ENCODE results near the gene CHST15.

The CHST15 gene

DNA sequence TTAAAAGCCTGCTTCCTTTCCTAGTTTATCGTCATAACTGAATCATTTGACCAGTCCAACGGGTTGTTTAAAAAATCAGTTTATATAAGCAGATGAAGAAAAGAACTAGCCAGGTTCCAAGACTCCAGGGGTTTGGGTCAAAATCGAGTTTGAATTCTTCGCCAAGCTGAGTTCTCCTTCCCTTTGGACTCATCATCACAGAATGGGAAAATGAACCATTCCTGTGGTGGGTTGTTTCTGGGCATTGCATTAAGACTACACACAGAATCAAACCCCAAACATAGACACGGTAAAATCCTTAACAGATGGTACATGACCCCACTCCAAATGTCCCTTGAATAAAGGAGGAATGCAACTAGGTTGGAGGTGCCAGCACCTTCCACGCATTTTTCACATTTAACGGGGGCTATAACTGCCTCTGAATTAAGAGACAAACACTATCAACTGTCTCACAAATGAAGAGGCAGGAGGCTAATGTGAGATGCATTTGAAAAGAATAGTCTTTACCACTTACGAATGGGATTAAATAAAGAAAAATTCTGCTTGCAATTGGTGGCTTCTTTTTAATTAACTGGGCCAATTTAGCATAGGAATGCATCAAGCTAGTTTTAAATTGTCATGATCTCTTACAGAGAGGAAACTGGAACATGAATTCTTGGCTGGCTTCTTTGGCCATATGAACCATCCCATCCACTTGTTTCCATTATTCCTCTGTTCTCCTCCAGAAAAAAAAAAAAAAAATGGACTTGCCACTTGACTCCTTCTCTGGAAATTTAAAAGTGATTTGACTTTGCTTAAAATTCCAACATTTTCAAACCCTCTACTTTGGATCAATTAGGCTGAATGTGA lies 61.1 kb downstream of the CHST15 start:
- DNase-seq (ENCODE audit: low read depth in 2 of 3, low spot score in 2 of 3): no peak

DNA sequence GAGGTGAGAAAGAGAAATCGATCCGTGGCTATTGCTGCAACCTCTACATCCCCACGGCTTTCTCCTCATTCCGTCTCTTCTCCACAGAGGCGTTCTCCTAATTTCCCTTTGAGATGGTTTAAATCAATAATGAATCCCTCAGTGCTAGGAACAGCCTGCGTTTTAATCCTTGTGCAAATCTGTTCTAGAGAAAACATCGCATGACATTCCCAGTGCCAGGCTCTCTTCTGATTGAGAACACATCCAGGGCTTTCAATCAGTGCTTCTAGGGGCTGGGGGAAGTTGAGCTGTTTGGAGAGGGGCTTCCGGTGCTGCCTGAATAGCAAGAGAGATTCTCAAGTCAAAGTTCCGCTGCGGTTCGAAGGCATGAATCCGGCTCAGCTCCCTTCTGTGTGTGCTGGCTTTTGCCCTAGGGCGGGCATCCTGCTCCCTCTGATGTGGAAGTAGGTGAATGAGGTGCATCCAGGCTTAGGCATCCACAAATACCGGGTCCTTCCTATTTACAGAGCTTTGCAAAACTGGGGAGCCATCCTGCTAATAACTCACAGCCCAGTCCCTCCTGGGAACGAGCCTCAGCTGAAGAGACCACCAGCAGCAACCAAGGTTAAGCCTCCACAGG lies 62.8 kb downstream of the CHST15 start:
- DNase-seq (ENCODE audit: low read depth in 2 of 3, low spot score in 2 of 3): no peak

DNA sequence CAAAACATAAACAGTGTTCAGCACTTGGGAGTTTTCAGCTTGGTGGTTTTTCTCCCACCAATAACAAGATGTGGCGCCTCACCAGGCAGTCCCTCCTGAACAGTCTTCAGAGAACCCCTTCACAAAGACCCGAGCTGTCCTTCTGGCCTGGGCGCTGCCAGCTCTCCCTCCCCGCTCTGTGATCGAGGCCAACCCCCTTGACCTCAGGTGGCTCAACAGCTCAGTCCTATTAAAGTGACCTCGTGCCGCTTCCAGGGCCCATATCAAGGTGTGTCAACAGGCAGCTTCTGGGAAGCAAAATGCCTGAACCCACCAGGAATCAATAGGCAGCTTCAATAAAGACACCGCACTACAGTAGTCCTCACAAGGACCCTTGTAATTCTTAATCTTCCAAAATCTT lies 63.3 kb downstream of the CHST15 start:
- DNase-seq (ENCODE audit: low read depth in 2 of 3, low spot score in 2 of 3): no peak

DNA sequence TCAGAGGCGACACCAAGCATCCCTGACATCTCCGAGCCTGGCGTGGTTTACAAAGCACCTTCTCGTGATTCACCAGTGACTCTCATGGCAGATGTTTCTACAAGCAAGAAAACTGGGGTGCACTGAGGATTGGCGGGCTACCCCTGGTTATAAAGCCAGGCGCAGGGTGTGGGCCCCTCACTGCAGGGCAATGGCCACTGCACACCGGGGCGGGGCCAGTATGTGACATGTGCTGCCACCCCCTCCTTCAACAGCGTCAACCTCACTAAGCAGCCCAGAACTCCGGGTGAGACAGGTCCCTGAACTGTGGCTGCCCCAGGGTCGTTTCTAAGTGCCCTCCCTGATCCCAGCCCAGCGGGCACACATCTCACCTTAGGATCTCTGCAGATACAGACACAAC lies 63.8 kb downstream of the CHST15 start:
- no peak for DNase-seq (ENCODE audit: low read depth in 2 of 3, low spot score in 2 of 3)

DNA sequence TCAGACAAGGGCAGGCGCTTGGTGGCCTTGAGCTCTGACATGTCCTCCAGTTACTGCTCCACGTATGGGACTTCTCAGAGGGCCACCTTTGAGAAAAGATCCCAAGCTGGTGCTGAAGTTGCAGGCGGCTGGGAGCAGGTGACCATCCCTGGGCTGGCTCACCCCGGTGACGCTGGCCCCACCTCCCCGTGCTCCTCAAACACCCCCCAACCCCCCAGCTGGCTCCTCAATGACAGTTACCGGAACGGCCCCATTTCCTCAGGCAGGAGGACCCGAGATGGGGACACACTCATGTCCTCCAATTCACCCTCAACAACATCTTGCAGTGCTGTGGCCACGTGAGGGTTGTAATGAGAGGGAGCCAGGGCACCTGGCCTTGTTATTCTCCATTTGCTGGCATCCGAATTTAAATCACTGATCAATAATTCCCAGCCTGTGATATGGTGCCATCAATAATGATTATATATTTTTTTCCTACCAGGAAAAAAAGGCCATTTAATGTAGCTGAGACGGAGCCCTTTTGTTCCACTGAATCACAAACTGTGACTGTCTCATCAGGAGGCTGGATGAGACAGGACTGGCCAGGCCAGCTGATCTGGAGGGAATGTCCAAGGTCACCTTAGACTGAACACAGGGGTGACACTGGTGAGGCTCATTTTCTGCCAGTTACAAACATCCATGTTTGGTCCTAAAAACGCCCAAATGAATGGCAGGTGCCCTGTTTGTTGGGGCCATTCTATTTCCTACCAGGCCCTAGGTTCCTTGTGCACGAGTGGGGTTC lies 64.5 kb downstream of the CHST15 start:
- DNase-seq (ENCODE audit: low read depth in 2 of 3, low spot score in 2 of 3): no peak

DNA sequence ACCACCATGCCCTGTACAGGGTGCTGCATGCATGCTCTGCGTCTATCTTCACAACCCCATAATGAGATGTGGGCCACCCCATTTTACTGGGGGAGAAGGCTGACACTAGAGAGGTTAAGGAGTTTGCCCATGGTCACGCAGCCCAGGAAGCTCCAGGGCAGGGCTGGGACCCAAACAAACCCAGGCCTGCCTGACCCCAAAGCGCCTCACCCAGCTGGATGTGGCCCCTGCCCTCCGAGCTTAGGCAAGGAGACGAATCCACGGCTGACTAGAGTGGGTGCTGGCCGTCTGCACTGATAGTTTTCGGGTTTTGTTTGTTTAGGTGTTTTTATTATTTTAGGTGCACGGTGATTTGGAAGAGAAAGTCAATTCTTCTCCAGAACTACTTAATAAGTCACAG lies 65.7 kb downstream of the CHST15 start:
- DNase-seq (ENCODE audit: low read depth in 2 of 3, low spot score in 2 of 3): no peak

DNA sequence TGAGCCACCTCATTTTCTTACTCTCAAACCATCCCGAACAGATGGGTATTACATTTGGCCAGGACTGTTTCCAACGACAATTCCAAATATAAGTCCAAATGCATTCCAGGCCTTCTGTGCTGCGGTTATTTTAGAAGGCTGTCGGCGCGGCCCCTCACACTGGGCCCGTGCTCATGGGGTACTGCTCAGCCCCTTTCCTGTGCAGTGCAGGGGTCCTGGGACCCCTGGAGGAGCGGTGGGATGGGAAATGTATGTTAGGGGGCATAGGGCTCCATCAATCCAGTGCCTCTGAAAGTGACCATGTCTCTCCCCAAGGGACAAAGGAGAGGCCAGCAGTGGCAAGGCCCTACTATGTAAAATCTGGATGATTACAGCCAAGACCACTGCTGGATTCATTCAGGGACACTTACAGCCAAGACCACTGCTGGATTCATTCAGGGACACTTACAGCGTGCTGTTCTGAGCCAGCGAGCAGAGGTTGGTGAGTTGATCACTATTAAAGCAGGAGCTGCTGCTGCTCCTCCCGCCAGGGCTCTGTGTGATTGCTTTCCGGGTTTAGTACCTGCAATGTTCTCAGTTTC lies 66.3 kb downstream of the CHST15 start:
- DNase-seq (ENCODE audit: low read depth in 2 of 3, low spot score in 2 of 3): no peak

DNA sequence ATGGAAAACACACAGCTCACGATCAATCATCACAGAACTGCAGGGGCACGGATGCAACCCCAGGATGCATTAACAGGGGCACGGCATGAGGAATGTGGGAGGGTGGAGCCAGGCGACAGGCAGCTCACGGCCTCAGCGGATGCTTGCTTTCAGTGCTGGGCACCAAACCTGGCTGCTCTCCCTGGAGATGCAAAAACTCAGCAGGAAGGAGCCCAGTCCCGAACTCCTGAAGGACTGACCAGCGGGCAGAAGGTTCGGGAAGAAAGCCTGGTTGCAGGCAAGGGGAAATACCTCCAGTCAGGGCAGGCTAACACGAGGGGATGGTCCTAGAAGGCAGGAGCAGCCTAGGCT lies 66.8 kb downstream of the CHST15 start:
- DNase-seq (ENCODE audit: low read depth in 2 of 3, low spot score in 2 of 3): no peak

DNA sequence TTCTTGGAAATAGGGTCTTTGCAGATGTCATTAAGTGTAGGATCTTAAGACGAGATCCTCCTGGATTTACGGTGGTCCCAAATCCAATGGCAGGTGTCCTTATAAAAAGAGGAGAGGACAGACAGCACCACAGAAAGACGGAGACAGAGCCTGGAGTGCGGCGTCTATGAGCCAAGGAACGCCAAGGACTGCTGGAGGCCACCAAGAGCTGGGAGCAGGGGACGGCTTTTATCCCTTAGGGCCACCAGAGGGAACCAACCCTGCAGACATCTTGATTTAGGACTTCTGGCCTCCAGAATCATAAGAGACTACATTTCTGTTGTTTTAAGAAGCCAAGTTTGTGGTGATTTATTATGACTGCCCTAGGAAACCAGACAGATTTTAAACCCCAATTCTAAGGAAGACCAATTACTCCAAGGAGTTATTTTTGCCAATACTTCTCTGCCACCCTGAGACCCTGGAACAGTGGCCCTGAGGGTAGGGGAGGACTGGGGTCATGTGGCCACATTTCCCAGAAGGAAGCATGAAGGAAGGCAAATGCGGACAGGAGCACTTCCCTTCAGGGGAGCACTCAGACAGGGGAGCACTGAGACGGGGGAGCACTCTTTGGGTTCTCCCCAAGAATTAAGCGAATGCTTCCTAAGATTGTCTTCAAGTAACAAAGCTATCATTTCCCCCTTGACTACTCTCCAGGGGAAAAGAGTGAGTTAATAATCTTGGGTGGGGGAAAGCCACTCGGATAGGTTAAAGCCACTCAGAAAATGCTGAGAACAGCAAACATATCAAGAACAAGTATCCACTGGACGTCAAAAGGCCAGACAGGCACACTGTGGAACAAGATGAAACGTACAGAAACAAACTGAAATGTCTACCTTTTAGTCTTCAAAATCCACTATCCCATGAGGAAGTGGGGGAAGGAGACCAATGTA lies 67.5 kb downstream of the CHST15 start:
- no peak for DNase-seq (ENCODE audit: low read depth in 2 of 3, low spot score in 2 of 3)

DNA sequence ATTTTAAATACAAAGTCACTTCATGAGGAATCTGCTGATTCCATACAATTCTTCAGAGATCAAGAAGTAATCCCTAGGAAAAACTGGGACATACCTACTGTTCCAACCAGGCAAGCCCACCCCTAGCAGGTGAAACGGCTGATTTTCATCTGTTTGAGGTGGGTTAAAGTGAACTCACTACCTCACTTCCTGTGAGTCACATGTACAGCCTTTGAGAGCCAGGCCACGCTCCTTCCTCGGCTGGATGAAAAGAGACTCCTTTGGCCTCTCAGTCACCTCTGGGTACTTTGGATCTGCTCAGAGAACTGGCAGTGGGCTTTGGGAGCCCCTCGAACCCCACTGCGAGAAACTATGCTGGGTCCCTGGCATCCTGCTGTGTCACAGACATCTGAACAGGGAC lies 68.2 kb downstream of the CHST15 start:
- DNase-seq (ENCODE audit: low read depth in 2 of 3, low spot score in 2 of 3): no peak

DNA sequence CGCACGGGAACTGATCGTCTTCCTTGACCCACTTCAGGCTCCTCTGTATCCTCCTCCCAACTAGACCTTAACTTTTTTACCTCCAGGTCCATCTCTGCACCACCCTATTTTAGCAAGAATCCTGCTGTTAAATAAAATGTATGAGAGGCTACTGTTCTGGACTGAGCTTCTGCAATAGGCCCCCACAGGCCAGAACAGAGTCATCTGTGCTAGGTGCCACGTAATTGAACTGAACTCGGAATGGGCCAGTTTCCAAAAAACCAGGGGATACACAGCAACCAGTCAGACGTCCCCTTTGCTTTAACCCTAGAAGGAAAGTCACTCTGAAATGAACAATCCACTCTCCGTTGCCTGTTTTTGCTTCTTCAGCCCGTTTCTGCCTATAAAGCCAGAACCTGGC lies 71.3 kb downstream of the CHST15 start:
- DNase-seq (ENCODE audit: low read depth in 2 of 3, low spot score in 2 of 3): no peak

DNA sequence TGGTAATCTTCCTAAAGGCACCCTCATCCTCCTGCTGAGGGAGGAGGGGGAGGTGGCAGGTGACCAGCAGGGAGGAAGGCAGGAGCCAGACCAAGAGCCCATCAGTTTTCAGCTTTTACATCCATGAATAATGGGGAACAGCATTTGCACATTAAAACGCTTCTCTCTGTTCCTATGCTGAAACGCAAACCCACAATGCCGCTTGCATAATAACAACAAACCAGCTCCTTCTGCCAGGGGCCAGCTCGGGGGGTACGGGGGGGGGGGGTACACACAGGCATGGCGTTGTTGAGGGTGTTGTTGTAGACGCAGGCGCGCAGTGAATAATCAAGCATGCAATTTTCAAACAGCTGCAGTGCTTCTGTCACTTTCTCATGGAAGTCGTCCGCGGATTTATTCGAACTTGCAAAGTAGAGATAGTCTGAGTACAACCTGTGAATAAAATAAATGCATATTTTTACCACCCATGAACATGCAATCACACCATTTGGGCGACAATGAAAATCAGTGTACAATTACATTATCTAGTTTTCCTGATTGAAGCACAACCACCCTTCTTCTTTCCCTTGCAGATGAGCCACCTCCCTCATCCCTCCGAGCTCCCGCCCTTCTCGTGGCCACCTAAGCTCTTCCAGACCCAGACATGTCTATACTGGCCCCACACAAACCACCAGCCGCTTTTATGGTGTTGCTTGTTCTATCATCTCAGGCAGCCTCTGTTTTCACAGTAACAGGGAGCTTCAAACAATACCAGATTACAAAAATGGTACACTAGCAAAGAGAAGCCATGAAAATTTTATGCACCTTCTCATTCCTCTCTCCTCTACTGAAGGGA lies 72.2 kb downstream of the CHST15 start:
- no peak for DNase-seq (ENCODE audit: low read depth in 2 of 3, low spot score in 2 of 3)

DNA sequence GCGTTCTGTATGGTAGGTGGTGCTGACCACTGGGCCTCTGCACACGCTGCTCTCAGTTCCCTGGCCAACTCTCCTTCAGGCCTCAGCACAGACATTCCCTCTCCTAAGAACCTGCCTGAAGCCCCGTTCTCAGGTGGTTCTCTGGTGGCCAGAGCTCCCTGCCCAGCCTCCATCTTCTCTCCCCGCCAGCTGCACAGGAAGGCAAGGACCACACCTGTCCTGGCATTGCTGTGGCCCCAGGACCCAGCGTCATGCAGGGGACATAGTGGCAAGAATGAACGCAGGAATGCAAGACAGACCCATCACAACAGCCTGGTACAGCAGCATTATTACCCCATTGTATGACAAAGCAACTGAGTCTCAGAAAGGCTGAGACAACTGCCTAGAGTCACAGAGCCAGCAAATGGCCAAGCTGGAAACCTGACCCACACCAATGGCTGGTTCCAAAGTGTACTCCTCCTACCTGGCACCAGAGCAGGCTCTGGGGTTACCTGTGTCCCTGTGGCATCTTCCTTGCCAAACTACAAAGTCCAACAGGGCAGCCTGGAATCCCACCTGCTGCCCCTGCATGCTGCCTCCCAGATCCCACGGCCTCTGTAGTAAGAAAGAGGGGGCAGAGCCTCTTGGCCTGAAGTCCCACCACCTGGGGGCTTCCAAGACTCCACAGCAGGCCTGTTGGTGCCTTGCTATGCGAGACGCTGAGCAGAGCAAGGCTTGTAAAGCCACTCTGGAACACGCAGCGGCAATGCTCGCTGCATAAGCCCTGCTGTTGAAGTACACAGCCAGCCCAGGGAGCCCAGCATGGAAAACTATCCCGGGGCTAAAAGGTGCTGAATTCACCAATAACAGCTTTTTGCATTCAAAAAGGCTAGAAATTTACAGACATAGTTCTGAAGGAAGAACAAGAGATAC lies 73.3 kb downstream of the CHST15 start:
- DNase-seq (ENCODE audit: low read depth in 2 of 3, low spot score in 2 of 3): no peak

DNA sequence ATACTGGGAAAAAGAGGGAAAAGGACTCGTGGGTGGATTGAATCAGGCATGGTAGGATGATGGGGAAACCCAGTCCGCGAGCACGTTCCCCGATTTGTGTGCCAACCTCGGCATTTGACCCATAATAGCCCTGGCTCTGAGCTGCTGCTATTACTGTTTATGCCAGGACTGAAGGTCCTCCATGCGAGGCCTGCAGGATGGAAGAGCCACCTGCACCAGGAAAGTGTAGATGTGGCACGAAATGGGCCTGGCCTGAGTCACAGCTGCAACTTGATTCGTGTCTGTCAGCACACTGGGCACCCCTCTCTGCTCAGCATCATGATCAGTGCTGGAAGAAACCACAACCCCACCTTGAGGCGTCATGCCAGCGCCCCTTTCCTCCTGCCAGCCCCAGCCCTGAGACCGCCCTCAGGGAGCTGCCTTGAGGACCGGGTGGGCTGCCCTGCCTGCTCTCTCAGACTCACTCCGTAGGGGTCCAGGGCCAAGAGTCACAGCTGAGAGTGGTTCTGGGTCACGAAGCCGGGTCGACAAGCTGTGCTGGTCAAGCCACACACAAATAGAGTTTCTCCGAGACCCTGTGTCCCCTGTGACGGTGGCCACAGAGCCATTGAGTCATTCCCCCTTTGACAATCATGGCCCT lies 74.4 kb downstream of the CHST15 start:
- no peak for DNase-seq (ENCODE audit: low read depth in 2 of 3, low spot score in 2 of 3)

DNA sequence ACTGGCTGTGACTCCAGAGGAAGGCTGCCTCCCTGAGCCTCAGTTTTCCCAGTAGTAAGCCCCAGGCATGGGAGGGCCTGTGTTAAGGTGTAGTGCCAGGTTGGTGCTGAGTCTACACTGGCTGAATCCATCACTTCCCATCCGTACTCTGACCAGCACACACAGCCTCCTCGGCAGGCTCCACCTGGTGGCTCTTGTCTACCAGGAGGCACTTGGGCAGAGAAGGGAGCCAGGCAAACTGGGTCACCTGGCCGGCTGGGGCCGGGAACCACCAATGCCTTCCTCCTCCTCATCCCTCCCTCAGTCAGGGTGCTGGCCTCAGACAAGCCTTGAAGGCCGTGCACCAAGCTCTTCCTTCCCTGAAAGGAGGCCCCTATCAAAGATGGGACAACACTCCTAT lies 75.7 kb downstream of the CHST15 start:
- no peak for DNase-seq (ENCODE audit: low read depth in 2 of 3, low spot score in 2 of 3)

DNA sequence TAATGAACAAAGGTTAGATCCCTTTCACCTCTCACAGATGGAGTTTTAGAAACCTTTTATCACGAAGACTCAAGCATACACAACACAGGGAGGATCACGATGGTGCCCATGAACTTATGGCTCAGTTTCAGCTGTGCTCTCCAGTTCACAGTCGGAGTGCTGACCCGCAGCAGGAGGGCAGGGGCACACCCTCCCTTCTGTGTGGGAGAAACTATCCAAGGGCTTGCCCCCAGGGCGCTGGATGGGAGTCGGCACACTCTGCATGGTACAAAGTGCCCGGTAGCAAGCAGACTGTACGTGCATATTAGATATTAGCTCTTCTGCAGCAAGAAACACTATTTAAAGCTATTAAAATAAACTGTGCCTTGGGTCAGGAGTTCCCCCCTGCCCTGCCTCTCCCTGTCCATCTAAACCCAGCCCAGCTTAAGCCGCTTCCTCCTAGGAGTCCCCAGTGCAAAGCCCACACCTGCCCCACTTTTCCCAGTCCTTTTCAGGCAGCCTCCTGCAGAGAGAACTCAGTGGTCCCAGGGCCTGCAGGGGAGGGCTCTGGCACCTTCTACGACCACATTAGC lies 76.5 kb downstream of the CHST15 start:
- no peak for DNase-seq (ENCODE audit: low read depth in 2 of 3, low spot score in 2 of 3)

DNA sequence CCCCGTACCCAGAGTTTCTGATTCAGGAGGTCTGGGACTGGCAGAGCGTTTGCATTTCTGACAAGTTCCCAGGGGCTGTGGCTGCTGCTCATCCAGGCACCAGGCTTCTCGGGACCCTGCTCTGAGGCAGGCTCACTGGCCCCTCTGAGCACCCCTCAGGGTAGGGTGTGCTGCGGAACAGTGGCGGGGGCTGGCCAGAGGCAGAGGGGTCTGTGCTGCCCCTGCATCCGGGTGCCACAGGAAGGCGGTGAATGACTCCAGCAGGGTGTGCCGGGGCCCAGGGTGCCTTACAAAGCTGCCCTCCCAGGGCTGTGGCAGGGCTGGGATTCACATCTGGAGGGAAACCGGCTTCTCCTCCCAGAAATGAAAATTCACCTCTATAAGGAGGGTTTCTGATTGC lies 77.4 kb downstream of the CHST15 start:
- DNase-seq (ENCODE audit: low read depth in 2 of 3, low spot score in 2 of 3): no peak

All from activated CD8-positive, alpha-beta memory T cell treated with anti-CD3 and anti-CD28 coated beads for 48 hours (primary cell).